Body of pancreas (tissue), 4 donors: ENCODE data around the gene CGNL1. TPM values are rescaled to one million over a fixed set of nuclear protein-coding genes. Genes with fewer than 3 reads are reported as not detected.
A peak's percentile ranks its signal among the peaks of the same experiment; 100 is the strongest.

Experiments
- ATAC-seq: fragments of 150-250 bp; one replicate; pipeline ENCODE4 v1.9.1; 2016
- DNase-seq, 4 donors: peaks; one replicate each; pipeline ENCODE4 v3.0.0-alpha.2; 2019
- H3K27ac ChIP-seq, 4 donors: fragments of 200-600 bp; sonication (generic); 1 replicate in 3 of 4; 2 replicates in 1 of 4; pipeline versions ENCODE4 v1.5.1 to v1.6.1; 2016 to 2019; ENCODE audit warnings: mild to moderate bottlenecking in 1 of 4, mixed read lengths in 1 of 4, moderate library complexity in 1 of 4
- H3K27me3 ChIP-seq, 2 donors: fragments of 200-600 bp; sonication (generic); one replicate each; pipeline ENCODE4 v1.6.0; 2016; ENCODE audit warnings: mild to moderate bottlenecking in 1 of 2
- H3K36me3 ChIP-seq, 2 donors: fragments of 200-600 bp; sonication (generic); replicated peaks in 1 of 2; 2 replicates each; pipeline ENCODE4 v1.5.1; 2016; ENCODE audit warnings: low read depth in 2 of 2; ENCODE audit not compliant: insufficient read depth in 1 of 2
- H3K4me1 ChIP-seq: fragments of 200-600 bp; sonication (generic); one replicate; pipeline ENCODE4 v1.6.0; 2016
- H3K4me3 ChIP-seq, 2 donors: fragments of 200-600 bp; sonication (generic); 1 replicate in 1 of 2; 2 replicates in 1 of 2; pipeline ENCODE4 v1.5.1; 2016 to 2019
- H3K9me3 ChIP-seq, 3 donors: fragments of 200-600 bp; sonication (generic); 1 replicate in 2 of 3; 2 replicates in 1 of 3; pipeline ENCODE4 v1.5.1; 2016
- POLR2A ChIP-seq, 3 donors: fragments of 450-650 bp; IDR thresholded peaks; one replicate each; pipeline ENCODE4 v1.6.1; 2016; ENCODE audit warnings: antibody characterized with exemption in 3 of 3, mild to moderate bottlenecking in 2 of 3
- WGBS, 2 donors: methylation state at CpG; one replicate each; pipeline ENCODE4 v1.1.5; 2017; 5-methylcytosine and 5-hydroxymethylcytosine counted together
- intact Hi-C: fragments of 100-400 bp; cut with DNase I; formaldehyde crosslinking; loops from one replicate; pipeline ENCODE4 v1.15.1; 2023
- total RNA-seq, 2 donors: library from RNA; depleted of rRNA; stranded (reverse); fragments of >200 nt; gene quantifications; one replicate each; pipeline ENCODE4 v1.1.0, GENCODE V29; 2016
- TF ChIP-seq, protein P1 (sequence below), 7 experiments: fragments of 450-650 bp in 4 of 7; fragments of 200-600 bp in 3 of 7; sonication (generic) in 3 of 7; IDR thresholded peaks; one replicate each; pipeline ENCODE4 v1.5.1; 2016 to 2019; ENCODE audit warnings: antibody characterized with exemption in 7 of 7

The CGNL1 gene
- total RNA-seq, 2 donors from 2014 or later: 24.7 to 30.6 TPM

- no peaks in the 10 kb centered on the region for H3K27me3 ChIP-seq
- H3K4me1 ChIP-seq: no peaks in the 10 kb centered on the region
- H3K36me3 ChIP-seq: no peaks in the 10 kb centered on the region
- TF ChIP-seq, protein P1, sequence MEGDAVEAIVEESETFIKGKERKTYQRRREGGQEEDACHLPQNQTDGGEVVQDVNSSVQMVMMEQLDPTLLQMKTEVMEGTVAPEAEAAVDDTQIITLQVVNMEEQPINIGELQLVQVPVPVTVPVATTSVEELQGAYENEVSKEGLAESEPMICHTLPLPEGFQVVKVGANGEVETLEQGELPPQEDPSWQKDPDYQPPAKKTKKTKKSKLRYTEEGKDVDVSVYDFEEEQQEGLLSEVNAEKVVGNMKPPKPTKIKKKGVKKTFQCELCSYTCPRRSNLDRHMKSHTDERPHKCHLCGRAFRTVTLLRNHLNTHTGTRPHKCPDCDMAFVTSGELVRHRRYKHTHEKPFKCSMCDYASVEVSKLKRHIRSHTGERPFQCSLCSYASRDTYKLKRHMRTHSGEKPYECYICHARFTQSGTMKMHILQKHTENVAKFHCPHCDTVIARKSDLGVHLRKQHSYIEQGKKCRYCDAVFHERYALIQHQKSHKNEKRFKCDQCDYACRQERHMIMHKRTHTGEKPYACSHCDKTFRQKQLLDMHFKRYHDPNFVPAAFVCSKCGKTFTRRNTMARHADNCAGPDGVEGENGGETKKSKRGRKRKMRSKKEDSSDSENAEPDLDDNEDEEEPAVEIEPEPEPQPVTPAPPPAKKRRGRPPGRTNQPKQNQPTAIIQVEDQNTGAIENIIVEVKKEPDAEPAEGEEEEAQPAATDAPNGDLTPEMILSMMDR (IDR thresholded peaks at IDR 0.05): no peak
- TF ChIP-seq POLR2A (IDR thresholded peaks at IDR 0.05): no peak
- DNase-seq (peak in 3 of 4 donors; percentile 39 to 70 (median 57)), ATAC-seq (peak; percentile 27)
- intact Hi-C loops: no loop called here
- H3K4me3 ChIP-seq: no peak overlapping the region
- WGBS, 2 donors: 19 to 26% methylated on average over 4 of the region's 4 CpGs
- H3K9me3 ChIP-seq: no peaks in the 10 kb centered on the region
- H3K27ac ChIP-seq: no peak overlapping the region
These were observed 190.5 kb downstream of the CGNL1 start for GRCh38 chr15:57566834-57567233.

GRCh38 chr15:57567891-57568290, 191.6 kb downstream of the CGNL1 start:
- no peaks in the 10 kb centered on the region for H3K9me3 ChIP-seq
- 86 to 89% methylated on average over 3 of the region's 3 CpGs for WGBS, 2 donors
- TF ChIP-seq, protein P1 (IDR thresholded peaks at IDR 0.05): no peak
- TF ChIP-seq POLR2A (IDR thresholded peaks at IDR 0.05): no peak
- H3K4me3 ChIP-seq: no peak overlapping the region
- H3K36me3 ChIP-seq: no peaks in the 10 kb centered on the region
- H3K27me3 ChIP-seq: no peaks in the 10 kb centered on the region
- no peaks in the 10 kb centered on the region for H3K4me1 ChIP-seq
- no peak for DNase-seq
- ATAC-seq: no peak
- H3K27ac ChIP-seq: no peak overlapping the region
- intact Hi-C loops: no loop called here

GRCh38 chr15:57568299-57568698, 192.0 kb downstream of the CGNL1 start:
- DNase-seq (no peak), ATAC-seq (no peak)
- H3K4me1 ChIP-seq: no peaks in the 10 kb centered on the region
- no peak overlapping the region for H3K27ac ChIP-seq
- intact Hi-C loops: no loop called here
- WGBS, 2 donors: 90 to 92% methylated on average over 2 of the region's 2 CpGs
- H3K36me3 ChIP-seq: no peaks in the 10 kb centered on the region
- no peak overlapping the region for H3K4me3 ChIP-seq
- no peaks in the 10 kb centered on the region for H3K27me3 ChIP-seq
- H3K9me3 ChIP-seq: no peaks in the 10 kb centered on the region
- no peak for TF ChIP-seq POLR2A (IDR thresholded peaks at IDR 0.05)
- TF ChIP-seq, protein P1 (IDR thresholded peaks at IDR 0.05): no peak

- DNase-seq: no peak
- Histone ChIP-seq H3K9me3 (no peaks in the 10 kb centered on the region), H3K36me3 (no peaks in the 10 kb centered on the region), H3K4me1 (no peaks in the 10 kb centered on the region), H3K4me3 (no peak overlapping the region), H3K27me3 (no peaks in the 10 kb centered on the region), H3K27ac (no peak overlapping the region)
- intact Hi-C loops: no loop called here
- TF ChIP-seq, protein P1 (IDR thresholded peaks at IDR 0.05): no peak
- WGBS, 2 donors: 72 to 80% methylated on average over 2 of the region's 2 CpGs
- no peak for ATAC-seq
These were observed 194.0 kb downstream of the CGNL1 start for GRCh38 chr15:57570340-57570739.

DNA sequence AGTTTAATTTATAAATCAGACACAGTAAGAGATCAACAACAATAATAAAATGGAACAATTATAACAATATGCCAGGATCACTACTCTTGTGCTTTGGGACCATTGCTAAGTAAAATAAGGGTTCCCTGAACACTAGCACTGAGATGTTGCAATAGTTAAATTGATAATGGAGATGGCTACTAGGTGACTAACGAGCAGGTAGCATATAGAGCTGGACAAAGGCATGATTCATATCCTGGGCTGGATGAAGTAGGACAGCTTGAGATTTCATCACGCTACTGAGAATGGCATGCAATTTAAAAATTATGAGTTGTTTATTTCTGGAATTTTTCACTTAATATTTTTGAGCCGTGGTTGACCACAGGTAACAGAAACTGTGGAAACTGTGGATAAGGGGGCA, 194.7 kb downstream of the CGNL1 start:
- no peaks in the 10 kb centered on the region for H3K9me3 ChIP-seq
- no peak for DNase-seq
- TF ChIP-seq POLR2A (IDR thresholded peaks at IDR 0.05): no peak
- TF ChIP-seq, protein P1 (IDR thresholded peaks at IDR 0.05): no peak
- no peaks in the 10 kb centered on the region for H3K36me3 ChIP-seq
- no peak overlapping the region for H3K4me3 ChIP-seq
- no peaks in the 10 kb centered on the region for H3K27me3 ChIP-seq
- no peaks in the 10 kb centered on the region for H3K4me1 ChIP-seq
- no peak overlapping the region for H3K27ac ChIP-seq
- no peak for ATAC-seq
- intact Hi-C loops: no loop called here
- WGBS, 2 donors: 59 to 78% methylated on average over 3 of the region's 3 CpGs
